UCSD-AML1 (cell line): ENCODE data around the gene NLRC5.

Experiments used
- DNase-seq: peaks from one replicate; lab custom pipeline; 2025; ENCODE audit not compliant: unreplicated experiment; lab: John Stamatoyannopoulos, UW

NLRC5 gene

DNA sequence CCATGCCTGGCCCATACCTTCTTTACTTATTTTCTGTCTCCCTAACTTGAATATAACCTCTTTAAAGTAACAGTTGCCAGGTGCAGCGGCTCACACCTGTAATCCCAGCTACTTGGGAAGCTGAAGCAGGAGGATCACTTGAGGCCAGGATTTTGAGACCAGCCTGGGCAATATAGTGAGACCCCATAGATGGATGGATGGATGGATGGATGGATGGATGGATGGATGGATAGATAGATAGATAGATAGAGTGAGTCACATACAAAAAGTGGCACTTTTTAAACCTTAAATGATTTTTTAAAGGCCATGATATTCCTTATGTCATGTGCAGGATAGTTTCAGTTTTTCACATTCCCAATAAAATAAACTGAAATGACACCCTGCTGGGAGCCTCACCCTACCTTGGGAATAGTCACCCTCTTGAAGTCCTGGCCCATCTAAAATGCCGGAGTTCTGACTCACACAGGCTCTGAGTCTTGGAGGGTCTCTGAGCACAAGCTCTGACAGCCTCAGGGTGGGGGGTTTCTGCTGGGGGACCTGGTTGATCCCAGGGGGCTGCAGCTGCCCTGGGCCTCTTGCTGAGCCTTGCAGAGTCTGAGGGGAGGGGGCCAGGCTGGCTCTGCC lies 129.2 kb downstream of the NLRC5 start:
- no peak for DNase-seq

DNA sequence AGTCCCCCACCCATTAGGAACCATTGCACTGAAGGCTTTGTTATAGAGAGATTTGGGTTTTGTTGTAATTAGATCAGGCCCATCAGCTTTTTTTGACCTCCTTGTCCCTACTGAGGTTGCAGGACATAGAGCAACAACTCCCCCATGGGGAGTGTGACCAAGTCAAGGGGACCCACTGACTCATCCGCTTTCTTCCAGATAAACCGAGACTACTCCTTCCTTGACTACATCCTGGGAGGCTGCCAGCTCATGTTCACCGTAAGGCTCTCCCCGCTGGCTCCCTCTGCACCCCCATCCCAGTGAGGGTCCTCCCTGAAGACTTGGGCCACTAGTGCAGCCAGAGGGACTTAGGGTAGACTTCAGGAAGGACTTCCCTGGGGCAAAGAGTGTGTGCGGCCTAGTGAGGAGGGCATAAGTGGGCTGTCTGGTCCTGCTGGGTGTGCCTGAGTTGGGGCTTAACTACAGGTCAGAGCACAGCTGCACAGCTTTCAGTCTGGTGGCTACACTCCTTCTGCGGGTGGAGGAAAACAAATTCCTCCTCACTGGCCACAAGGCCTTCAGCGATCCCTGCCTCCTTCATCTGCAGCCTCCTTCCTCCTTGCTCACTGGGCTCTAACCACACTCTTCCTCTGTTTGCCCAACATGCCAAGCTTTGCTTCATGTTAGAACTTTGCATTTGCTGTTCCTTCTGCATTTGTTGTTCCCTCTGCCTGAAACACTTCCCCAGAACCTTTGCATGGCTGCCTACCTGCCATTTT lies 134.0 kb downstream of the NLRC5 start:
- no peak for DNase-seq

DNA sequence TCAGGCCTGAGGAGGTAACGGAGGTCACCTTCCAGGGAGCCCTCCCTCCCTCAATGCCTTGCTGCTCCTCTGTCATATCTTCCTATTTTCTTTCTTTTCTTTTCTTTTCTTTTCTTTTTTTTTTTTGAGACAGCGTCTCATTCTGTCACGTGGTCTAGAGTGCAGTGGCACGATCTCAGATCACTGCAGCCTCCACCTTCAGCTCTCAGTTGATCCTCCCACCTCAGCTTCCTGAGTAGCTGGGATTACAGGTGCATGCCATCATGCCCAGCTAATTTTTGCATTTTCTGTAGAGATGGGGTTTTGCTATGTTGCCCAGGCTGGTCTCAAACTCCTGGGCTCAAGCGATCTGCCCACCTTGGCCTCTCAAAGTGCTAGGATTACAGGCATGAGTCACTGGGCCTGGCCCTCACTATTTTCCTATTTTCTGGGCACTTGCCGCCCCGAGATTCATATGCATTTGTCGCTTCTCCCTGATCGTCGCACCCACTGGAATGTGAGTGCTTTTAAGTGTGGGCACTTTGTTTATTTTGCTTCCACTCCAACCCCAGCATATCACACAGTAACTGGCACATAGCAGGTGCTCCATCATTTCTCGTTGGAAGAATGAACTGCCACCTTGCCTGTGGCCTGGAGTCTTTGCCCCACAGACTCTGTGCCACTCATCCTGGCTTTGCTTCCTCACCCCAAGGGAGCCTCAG lies 134.8 kb downstream of the NLRC5 start:
- DNase-seq, result no peak

GRCh38 chr16:57125376-57125775 lies 136.0 kb downstream of the NLRC5 start:
- DNase-seq, result no peak

DNA sequence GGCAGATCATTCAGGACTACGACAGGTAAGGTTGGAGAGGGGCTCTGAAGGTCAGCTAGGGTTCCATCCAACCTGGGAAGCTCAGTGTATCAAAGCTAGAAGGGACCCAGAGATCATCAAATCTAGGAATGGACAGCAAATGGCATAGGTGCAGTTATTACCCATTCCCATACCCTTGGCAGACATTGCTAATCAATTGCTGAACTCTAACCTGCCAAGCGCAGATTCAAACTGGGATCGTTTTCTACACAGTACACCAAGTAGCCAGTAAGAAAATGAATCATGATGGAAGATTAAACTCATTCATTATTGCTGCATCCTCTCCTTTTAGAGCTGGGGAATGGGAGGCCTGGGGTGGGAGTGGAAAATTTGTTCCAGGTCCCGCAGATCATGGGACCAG lies 136.6 kb downstream of the NLRC5 start:
- DNase-seq, result no peak

- no peak for DNase-seq
Observed at GRCh38 chr16:57126411-57126810, 137.1 kb downstream of the NLRC5 start.

DNA sequence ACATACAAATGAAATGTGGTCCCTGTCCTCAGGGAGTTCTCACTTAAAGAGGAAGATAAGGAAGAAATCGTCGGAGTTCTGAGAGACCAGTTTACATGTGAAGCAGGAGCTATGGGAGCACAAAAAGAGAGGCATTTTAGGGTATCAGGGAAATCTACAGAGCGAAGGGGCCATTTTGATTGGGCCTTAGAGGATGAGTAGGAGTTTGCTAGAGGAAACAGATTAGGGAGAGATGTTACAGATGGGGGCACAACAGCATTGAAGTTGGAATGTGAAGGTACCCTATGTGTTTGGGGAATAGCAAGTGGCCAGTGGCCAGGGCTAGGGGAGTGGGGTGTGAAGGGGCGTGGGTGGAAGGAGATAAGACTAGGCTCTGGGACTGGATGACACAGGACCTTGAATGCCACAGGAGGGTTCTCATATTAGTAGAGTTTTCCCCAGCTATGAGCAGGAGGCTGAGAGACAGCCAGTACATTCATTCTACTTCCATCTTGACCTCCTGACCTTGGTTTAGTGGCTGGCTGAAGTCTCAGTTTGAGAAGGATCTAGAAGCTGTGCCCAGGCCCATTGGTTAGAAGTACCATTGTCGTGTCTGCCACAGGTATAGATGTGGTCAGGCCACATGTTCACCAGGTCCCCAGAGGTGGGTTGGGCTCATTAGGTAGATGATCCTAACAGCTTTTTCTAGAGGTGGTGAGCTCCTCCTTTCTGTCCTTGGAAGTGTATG lies 137.8 kb downstream of the NLRC5 start:
- DNase-seq, result no peak

DNA sequence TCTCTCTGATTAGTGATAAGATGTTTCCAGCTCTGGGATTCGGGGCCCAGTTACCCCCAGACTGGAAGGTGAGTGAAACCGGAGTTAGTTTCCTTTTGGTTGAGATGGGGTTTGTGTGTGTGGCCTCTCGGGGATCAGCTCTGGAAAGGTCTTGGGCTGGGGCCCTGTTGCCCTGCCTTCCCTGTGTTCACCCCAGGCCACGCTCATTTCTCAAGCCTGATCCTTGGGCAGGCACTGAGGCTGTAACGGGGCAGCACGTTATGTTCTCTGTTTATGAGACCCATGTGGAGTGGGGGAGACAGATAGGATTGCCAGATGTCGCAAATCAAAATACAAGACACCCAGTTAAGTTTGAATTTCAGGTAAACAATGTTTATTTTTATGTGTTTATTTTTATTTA lies 138.5 kb downstream of the NLRC5 start:
- no peak for DNase-seq

GRCh38 chr16:57128771-57129389 lies 139.5 kb downstream of the NLRC5 start:
- no peak for DNase-seq

- no peak for DNase-seq
Observed at GRCh38 chr16:57130950-57131321, 141.6 kb downstream of the NLRC5 start.

GRCh38 chr16:57131351-57131970 lies 142.1 kb downstream of the NLRC5 start:
- DNase-seq, result no peak

GRCh38 chr16:57132470-57132869 lies 143.1 kb downstream of the NLRC5 start:
- no peak for DNase-seq

GRCh38 chr16:57133031-57133430 lies 143.7 kb downstream of the NLRC5 start:
- DNase-seq, result no peak
